Subcutaneous adipose tissue (tissue), 4 donors: ENCODE results near the gene ATAD3C. TPM values are rescaled to one million over a fixed set of nuclear protein-coding genes. Genes with fewer than 3 reads are reported as not detected.

Experiments
- CTCF ChIP-seq: fragments of 450-650 bp; IDR thresholded peaks from one replicate; pipeline ENCODE4 v1.5.1; 2016; ENCODE audit warnings: low read depth, mild to moderate bottlenecking, control low read depth, antibody characterized with exemption, moderate library complexity
- total RNA-seq, 4 donors: library from RNA; depleted of rRNA; stranded (reverse); fragments of >200 nt; gene quantifications; one replicate each; pipeline ENCODE4 v1.1.0, GENCODE V29; 2016

ATAD3C gene
- total RNA-seq, 4 donors from 2014 or later: 0.19 TPM; not detected in 3

GRCh38 chr1:1436630-1437032 lies 12.9 kb upstream of the ATAD3C start:
- TF ChIP-seq CTCF: no peak

- TF ChIP-seq CTCF: no peak
Measured at GRCh38 chr1:1437033-1437903, 12.2 kb upstream of the ATAD3C start.

- TF ChIP-seq CTCF: no peak
Measured at GRCh38 chr1:1437904-1438376, 11.5 kb upstream of the ATAD3C start.

- no peak for TF ChIP-seq CTCF
Measured at GRCh38 chr1:1438531-1439381, 10.7 kb upstream of the ATAD3C start.

GRCh38 chr1:1439546-1440261 lies 9.8 kb upstream of the ATAD3C start:
- no peak for TF ChIP-seq CTCF

GRCh38 chr1:1440262-1441001 lies 9.1 kb upstream of the ATAD3C start:
- no peak for TF ChIP-seq CTCF
